Fibroblast of skin of right biceps (primary cell): ENCODE measurements around the gene TRIP13.
"Not testable (repeated sequence)": the region's sequence is repeated elsewhere in the genome, so short reads cannot be mapped to it uniquely, and the experiment has no call there.

Source experiments
- DNase-seq: peaks from one replicate; pipeline ENCODE4 v3.0.0-alpha.2; 2013

Gene TRIP13

DNA sequence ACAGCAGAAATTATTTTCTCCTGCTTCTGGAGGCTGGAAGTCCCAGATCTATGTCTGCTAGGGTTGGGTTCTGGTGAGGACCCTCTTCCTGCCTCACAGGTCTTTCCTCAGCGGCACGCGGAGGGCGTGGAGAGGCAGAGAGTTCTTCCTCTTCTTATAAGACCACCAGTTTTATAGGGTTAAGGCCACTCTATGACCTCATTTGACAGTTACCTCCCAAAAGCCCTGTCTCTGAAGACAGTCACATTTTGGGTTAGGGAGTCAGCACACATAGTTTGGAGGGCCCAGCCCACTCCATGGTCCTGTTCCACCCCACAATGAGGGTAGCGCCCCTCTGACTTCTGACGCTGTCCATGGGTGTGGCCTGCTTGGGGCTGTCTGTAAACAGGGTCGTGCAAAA, 46.7 kb downstream of the TRIP13 start:
- DNase-seq: no peak

DNA sequence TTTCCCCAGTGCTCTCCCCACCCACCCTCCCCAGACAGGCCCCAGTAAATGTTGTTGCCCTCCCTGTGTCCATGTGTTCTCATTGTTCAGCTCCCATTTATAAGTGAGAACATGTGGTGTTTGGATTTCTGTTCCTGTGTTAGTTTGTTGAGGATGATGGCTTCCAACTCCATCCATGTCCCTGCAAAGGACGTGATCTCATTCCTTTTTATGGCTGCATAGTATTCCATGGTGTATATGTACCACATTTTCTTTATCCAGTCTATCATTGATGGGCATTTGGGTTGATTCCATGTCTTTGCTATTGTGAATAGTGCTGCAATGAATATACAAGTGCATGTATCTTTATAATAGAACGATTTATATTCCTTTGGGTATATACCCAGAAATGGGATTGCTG, 48.1 kb downstream of the TRIP13 start:
- not testable (repeated sequence) for DNase-seq

GRCh38 chr5:943201-943917, 50.7 kb downstream of the TRIP13 start:
- DNase-seq: no peak

- DNase-seq: no peak
Measured at GRCh38 chr5:943918-944620, 51.4 kb downstream of the TRIP13 start.

GRCh38 chr5:944621-944927, 51.9 kb downstream of the TRIP13 start:
- no peak for DNase-seq

GRCh38 chr5:944992-945685, 52.5 kb downstream of the TRIP13 start:
- DNase-seq: no peak

DNA sequence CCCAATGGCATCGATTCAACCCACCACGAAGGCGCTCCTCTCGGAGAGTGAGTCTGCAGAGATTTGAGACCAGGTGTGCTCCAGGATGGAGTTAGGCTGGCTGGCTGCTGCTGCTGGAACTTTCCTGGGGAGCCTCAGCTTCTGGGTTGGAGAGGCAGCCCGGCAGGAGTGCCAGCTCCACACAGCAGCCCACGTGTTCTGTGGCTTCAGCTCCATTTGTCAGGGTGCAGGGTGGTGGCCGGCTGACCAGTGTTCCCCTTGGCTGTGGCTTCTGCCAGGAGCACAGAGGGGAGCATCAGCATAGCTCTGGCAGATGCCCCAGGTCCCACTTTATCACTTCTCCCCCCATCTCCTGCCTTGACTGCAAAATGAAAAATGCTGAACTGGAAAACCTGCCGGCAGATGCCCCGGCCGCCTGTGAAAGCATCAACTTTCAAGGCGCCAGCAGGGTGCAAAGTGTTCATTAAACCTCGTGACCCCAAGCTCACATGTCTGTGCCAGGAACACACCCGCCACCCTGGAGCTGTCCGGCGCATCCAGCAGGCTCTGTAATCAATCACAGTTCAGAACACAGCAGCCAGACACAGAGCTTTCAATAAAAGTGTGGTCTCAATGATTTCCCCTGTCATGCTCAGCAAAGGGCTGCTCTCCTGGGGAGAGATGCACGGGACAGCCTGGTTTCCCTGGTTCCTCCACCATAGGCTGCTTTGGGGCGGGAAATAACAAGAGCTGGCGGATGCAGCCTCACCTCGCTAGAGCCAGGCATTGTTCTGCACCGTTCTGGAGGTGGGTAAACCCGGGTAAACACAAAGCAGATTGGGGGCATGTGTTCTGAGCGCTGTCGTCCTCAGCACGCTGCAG, 53.2 kb downstream of the TRIP13 start:
- no peak for DNase-seq

- no peak for DNase-seq
Measured at GRCh38 chr5:946720-947625, 54.3 kb downstream of the TRIP13 start.

DNA sequence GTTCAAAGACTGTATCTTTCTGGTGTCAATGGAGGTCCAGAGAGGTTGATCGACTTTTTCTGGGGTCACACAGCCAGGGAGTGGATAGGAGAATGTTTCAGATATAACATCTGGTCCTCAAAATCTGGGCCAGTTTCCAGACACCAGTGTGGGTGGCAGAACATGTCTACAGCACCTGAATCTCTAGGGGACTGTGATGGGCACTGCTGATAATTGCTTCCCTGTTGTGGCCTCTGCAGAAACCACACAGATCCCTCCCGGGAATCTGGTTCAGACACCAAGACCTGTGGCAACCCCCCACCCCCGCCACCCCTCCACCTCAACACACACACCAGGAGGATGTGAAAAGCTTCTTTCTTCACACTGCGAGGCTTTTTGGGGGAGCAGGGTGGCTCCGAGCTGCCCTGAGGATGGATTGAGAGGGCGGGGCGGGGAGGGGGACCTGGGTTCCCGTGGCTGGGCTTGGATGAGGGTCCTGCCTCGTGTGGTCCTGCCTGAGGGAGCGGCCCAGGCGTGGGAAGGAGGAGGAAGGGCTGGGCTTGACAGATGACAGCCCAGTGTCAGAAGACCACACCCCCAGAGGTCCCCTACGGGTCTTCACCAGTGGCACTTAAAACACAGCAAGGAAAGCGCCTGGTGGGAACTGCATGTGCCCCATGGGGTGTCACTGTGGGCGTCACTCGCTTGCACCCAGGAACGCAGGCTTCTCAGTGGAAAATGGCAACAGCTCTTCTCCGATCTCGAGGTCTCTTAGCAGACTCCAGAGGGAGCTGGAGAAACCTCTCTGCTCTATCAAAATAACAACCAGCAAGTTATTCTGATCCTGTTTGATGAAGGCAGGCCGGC, 55.2 kb downstream of the TRIP13 start:
- no peak for DNase-seq

DNA sequence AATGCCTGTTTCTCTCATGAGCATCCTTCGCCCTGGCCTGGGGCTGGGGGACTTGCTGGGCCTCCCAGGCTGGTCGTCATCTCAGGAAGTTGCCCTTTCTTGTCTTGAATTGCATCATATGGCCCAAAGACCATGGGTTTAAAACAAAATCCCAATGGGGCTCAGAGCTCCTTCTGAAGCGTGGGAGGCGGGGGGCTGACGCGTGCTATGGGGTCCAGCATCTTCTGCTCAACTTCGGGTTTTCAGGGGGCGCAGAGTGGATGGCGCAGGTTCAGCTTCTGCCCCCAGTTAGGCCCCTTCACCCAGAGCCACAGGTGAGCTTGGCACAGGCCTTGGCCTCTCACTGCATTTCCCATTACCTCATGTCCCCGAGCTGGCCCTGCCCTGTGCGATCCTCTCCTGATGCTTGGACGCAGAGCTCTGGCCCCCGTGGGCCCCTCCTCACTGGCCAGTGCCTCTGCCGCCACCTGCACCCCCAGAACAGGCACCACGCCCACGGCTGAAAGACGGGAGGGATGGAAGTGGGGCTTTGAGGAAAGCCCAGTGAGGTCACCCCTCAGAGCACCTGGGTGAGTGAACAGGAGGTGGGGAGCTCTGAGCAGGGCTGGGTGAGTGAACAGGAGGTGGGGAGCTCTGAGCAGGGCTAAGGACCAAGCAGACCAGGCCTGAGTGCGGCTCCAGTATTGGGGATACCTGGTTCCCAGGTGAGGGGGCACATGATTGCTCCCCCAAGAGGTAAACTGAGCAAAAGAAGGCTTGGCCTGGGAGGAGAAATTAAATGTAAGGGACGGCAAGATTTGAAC, 56.0 kb downstream of the TRIP13 start:
- no peak for DNase-seq

- DNase-seq: no peak
Measured at GRCh38 chr5:949275-949543, 56.5 kb downstream of the TRIP13 start.

DNA sequence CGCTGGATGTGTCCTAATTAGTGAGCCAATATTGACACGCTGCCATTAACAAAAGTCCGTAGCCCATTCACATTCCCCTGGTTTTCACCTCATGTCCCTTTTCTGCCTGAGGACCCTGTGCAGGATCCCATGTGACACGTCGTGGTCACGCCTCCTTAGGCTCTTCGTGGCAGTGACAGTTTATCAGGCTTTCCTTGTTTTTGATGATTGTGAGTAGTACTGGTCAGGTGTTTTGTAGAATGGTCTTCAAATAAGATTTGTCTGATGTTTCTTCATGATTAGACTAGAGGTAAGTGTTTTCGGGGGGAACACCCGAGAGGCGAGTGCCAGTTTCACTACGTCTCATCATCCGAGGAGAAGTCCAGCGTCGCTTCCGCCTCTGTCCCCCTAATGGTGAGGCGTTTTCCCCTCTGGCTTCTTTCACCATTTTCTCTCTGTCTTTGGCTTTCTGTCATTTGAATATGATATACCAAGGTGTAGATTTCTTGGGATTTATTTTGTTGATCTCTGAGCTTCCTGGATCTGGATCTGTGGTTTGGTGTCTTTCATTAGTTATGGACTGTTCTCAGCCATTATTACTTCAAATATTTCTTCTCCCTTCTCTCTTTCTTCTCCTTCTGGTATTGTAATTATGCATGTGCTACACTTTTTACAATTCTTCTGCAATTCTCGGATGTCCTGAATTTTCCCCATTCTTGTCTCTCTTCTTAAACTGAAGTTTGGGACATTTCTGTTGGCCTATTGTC, 57.3 kb downstream of the TRIP13 start:
- no peak for DNase-seq

DNA sequence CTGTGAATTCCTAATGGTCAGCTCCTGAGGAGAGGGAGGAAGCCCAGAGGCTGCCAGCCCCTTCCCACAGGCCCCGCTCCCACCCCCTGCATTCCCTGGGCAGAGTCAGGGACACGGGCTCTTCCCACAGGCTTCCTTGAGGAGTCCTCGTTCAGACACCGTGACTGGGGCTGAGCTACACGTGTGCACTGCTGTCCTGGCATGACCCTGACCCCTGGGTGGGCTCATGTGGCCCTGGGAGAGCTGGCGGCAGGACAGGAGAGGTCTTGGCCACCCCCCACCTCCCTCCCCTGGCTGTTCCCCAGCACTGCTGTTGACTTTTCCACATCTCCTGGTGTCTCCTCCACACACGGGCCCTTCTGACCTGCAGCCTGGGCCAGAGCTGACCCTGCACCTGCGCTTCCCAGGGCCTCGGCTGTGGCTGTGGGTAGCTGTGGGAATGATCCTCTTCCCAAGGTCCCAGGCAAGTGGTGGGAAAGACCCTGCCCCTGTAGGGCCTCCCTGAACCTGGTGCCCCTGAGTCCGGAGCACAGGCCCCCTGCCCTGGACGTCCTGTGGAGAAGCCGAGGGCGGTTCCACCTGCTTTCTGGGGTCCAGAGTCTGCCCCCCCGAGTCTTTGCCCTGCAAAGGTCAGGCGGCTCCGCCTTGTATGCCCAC, 59.4 kb downstream of the TRIP13 start:
- DNase-seq: no peak

- no peak for DNase-seq
Measured at GRCh38 chr5:952597-953271, 60.0 kb downstream of the TRIP13 start.

DNA sequence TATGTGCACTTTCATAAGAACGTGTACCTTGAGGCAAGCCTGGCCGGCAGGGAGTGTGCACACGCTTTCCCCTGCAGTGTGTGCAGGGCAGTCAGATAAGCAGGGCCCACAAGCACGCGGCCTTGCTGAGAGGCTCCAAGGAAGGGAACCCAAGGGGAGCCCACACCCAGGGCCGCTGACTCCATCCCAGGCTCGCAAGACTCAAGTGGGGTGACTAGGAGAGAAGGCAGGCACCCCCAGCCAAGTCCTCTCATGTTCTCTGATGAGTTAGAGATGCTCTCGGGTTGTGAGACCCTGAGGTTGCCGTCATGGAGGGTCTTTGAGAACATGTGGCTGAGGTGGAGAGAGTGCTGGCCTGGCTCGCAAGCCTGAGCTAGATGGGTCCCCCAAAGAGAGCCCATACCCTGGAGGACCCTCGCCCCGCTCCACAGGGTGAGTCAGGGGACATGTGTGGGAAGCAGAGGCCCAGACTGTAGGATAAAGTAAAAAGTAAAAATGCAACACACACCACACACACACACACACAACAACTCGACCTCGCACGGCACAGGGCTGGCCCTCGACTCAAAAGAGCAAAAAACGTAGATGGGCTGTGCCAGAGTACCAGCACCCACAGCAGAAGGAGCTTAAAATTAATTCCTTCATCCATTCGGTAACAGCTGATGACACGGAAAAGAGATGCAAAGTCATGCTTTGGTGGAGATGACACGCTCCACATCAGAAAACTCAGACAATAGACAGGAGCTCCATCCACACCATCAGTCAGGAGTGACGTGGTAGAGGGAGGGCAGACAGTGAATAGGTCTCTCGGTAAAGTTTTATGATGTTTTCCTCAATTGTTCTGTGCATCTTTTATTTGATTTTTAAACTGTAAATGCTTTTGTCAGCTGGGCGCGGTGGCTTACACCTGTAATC, 61.1 kb downstream of the TRIP13 start:
- DNase-seq: no peak

DNA sequence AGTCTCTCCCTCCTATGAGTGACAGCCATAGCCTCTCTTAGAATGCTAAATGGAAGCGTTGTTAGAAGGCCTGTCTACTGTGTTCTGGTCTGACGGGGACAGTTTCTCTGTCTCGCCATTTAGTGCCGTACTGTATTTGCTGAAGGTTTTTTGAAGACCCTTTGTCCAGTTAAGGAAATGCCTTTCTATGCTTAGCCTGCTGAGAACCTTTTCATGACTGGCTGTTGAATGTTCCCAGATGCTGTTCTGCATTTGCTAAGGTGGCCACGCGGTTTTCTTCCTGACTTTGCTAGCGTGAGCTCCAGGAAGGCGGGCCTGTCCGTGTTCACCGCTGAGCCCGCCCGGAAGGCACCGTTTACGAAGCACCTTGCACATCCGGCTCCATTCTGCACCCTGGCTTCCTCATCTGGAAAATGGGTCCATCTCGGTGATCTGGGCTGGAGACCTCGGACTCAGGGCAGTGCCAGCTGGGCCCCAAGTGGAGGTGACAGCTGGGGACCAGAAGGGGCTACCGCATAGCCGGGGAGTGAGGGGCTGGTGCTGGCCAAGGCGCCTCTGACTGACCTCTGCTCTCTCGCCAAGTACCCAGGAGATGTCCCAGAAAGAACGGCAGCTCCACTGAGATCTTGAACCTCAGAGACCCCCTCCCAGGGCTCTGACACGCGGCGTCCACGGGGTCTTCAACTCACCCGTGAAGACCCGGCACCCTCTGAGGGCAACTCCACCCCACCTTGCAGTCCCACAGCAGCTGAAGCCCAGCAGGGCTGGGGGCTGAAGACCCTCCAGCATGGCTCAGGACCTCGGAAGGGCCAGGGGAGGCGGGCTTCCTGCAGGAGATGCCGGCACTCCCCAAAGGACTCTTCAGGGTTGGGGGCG, 63.4 kb downstream of the TRIP13 start:
- DNase-seq: no peak
